ENCODE data around the gene CETN1.

Gene CETN1

GRCh38 chr18:577643-578375 lies 2.4 kb upstream of the CETN1 start:
- DNase-seq, result no peak

- no peak for DNase-seq
Observed at GRCh38 chr18:579238-579637, 942 bp upstream of the CETN1 start.

- no peak for DNase-seq
Observed at GRCh38 chr18:581096-581495, 916 bp downstream of the CETN1 start.

- DNase-seq, result no peak
Observed at GRCh38 chr18:582465-582864, 2.3 kb downstream of the CETN1 start.

DNA sequence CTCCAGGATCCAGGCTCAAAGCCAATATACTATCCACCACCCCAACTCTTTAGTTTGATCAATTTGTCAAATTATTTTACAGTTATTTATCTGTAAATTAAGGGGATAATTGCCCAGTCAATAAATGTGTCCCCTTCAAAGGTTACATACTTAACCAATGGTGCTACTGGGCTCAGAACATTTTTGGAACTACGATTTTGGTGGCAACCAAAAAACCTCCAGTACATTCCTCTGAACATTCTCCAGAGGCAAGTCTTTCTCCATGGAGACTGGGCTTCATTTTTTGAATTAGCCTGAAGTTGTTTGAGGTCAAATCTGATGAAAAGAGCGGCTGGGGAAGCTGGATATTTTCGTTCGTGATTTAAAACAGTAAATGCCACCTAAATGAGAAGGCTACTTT lies 14.9 kb downstream of the CETN1 start:
- DNase-seq, result no peak

DNA sequence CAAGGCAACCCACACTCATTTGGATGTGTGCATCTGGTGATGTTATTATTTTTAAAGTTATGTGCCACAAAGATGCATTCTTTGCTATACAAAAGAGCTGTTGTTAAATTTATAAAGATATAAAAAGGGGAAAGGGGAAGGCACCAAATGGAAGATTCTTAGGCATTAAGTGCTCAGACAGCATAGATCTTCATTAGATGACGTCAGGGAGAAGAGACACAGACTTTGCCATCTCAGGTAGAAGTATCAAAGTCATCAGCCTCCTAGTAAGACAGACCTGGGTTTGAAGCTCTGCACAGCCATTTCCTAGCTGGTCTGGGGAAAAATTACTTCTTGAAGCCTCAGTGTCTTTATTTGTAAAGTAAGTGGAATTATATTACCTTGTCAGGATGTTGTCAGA lies 15.4 kb downstream of the CETN1 start:
- DNase-seq, result no peak

DNA sequence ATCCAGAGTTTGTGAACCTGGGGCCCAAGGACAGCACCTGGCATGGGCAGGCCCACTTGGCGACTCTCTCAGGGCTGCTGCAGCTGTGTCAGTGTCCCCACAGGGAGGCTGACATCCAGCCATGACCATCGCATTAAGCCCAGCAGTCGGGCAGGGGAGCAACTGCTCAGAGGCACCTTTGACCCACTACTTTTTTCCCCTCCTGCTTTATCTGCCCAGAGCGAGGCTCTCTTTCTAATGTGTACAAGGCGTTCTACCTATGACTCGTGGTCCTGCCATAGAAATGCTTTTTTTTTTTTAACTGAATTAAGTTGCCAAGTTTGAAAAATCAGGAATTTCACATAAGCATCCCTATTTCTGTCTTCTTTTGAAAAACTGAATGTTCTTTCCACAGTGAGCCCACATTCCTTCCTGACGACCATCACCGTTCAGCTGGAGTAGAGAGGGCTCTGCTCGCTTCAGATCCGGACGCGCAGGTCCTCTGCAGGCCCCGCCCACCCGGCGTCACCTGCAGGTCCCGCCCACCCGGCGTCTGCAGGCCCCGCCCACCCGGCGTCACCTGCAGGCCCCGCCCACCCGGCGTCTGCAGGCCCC lies 16.2 kb downstream of the CETN1 start:
- no peak for DNase-seq

GRCh38 chr18:598124-598589 lies 18.0 kb downstream of the CETN1 start:
- no peak for DNase-seq

DNA sequence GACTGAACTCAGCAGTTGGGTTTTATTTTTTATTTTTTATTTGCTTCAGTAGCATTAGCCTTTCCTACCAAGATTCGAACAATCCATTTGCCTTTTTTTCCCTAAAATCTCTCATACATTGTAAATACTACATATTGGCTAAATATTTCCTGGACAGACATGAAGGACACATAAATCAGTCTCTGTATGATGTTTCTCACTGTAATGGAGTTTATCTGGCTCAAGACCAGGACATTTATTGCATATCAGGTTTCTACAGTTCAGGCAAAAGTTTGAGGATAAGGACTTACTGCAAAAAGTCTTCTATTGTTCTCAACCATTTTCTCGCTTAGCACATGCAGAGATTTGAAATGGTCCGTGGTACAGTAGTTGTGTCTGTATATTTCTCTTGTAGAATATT lies 19.9 kb downstream of the CETN1 start:
- DNase-seq, result no peak

DNA sequence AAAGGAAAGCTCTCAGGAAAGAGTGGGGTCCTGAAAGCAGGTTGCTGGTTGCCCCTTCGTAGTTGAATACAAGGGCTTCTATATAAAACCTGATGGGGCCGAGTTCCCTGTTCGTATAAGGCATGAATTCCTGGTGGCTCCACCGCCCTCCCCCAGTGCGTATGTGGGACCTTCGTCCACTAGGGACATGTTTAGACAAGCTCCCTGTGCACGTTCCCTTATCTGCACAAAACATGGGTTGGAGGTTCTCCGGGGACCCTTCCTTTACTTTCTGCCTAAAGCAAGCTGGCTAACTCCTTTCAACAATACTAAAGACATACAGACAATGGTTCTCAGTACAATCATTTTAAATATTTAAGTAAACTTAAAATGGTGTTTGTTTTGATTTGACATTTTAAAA lies 24.6 kb downstream of the CETN1 start:
- no peak for DNase-seq

GRCh38 chr18:607930-608329 lies 27.8 kb downstream of the CETN1 start:
- no peak for DNase-seq

DNA sequence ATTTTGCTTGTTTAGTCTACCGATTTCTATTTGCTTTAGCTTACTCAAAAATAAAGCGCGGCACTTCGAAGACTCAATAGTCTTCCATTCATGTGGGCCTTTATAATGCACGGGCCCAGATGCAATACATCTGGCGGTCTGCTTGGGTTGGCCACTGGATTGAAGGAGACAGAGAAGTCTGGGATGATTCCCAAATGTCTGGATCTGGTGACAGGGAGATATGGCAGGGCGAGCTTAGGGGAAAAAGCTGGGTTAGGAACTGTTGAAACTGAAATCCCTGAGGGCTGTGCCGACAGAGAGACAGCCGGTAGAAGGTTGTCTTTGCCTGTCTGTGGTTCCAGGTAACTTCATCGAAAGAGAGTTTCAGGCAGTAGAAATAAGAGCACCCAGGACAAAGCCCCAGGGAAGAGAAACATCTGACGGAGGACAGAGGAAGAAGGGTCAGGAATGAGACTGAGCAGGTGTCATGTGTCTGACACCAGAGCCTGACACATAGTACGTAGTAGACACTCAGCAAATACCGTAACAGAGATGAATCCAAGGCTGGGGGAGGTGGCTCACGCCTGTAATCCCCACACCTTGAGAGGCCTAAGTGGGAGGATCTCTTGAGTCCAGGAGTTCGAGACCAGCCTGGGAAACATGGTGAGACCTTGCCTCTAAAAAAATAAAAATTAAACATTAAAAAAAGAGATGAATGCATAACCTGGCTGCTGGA lies 30.2 kb downstream of the CETN1 start:
- DNase-seq, result no peak

DNA sequence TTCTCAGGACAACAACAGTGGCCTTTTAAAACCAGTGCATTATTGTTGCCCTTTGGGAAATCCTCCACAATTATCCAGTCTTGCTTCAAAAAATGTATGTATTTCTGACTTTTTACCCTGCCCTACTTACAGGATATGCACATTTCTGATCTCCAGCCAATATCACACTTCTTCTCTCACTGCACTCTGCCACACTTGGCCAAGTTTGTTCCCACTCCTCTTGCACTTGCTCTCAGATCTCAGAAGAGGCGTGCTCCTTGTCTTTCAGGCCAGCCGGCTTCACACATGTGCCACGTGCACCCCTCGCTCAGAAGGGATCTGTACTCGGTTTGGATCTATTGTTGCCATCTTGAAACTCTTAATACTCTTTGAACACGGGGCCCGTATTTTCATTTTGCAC lies 32.0 kb downstream of the CETN1 start:
- DNase-seq, result no peak

- no peak for DNase-seq
Observed at GRCh38 chr18:614193-614592, 34.0 kb downstream of the CETN1 start.

GRCh38 chr18:615092-615521 lies 34.9 kb downstream of the CETN1 start:
- peak; percentile 81 for DNase-seq

GRCh38 chr18:615773-616172 lies 35.6 kb downstream of the CETN1 start:
- DNase-seq, result peak; percentile 4

- peak; percentile 61 for DNase-seq
Observed at GRCh38 chr18:616380-616995, 36.3 kb downstream of the CETN1 start.

DNA sequence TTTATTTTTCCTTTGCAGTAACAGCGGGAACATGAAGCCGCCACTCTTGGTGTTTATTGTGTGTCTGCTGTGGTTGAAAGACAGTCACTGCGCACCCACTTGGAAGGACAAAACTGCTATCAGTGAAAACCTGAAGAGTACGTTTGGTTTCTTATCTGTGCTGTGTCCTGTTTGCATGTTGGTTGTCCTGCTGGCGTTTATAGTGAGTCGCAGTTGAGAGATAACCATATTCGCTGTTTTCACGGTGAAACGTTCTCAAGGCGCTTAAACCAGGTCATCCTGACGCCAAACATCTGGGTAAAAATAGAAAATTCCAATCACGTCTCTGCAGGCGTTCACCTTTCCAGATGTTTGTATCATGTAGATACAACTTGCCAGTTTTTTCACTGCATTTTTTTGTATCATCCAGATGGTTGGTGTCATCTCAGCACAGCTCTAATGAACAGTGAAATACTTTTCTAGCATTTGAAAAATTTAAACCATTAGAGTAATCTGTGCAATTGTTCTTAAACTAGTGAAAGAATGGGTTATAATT lies 37.9 kb downstream of the CETN1 start:
- DNase-seq, result no peak

DNA sequence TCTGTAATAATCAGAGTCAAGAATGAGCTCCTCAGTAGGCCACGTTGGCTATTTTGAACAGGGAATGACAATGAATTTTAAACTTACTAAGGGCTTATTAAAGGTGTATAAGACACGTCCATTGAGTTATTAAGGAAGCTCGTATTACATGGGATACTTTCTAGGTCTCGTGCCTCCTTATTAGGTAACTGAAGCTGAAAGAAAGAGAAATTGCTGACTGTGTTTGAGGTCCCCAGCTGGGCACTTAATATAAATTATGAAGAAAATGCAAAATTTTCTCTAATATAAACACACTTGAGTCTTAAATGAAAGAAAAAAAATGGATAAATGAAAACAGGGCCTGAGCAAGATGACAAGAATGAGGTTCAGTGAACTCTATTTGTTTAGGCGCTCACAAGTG lies 38.4 kb downstream of the CETN1 start:
- no peak for DNase-seq

- DNase-seq, result no peak
Observed at GRCh38 chr18:621291-622043, 41.3 kb downstream of the CETN1 start.

- DNase-seq, result no peak
Observed at GRCh38 chr18:622289-622688, 42.1 kb downstream of the CETN1 start.

DNA sequence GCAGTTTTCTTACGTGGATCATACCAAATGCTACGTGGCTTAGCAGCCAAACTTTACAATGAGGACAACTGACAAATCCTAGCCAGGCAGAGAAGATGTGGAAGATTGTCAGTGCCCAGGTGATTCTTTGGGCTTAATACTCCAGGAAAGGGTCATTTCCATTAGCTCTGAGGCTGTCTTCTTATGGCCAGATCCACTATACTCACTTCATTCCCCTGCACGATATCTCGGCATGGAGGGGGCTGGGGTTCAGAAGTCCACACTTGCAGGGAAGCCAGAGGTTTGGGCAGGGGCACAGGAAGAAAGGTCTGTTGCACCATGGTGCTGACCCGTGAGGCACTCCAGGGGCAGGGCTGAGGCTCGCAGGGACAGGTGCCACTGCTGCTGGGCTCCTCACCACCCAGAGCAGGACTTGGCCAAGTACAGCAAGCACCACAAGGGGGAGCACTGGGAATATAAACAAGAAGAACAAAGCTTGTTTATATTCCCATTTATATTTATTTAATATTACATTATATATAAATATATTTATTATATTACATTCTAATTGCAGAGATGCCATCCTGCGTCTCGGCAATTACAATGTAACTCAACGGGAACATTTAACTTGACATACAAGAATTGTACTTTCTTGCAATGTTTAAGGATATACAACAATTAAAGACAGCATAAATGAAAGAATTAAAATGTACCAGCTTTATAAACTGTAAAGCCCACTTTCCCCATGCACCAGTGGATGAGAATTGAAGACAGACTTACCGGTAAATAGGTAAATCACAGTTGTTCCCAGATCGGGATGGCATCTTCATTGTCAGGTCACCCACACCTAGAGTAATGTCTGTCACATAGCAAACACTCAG lies 43.8 kb downstream of the CETN1 start:
- DNase-seq, result peak; percentile 78

All from suppressor macrophage treated with lipopolysaccharide for 4 hours (primary cell).